Measurements from ENCODE around the gene VAC14.

VAC14 gene

GRCh38 chr16:70658921-70659320, 142.0 kb downstream of the VAC14 start:
- TF ChIP-seq ZNF580 (tag by site-specific recombination; IDR thresholded peaks at IDR 0.05) (no peak), MEIS1 (CRISPR knock-in tag; IDR thresholded peaks at IDR 0.05; ENCODE audit: borderline replicate concordance) (no peak), ZNF350 (tag by site-specific recombination; IDR thresholded peaks at IDR 0.05) (no peak), ZNF510 (tag by site-specific recombination; IDR thresholded peaks at IDR 0.05; ENCODE audit: insufficient replicate concordance) (no peak), ZNF175 (tag by site-specific recombination; IDR thresholded peaks at IDR 0.05) (no peak)
- ChIA-PET POLR2A (no interaction called here), CTCF (no interaction called here)
- H3K27ac ChIP-seq (ENCODE audit: extremely low read depth, low read depth, low read length) = no peak overlapping the region
- H3K36me3 ChIP-seq (ENCODE audit: control insufficient read depth in 2 of 2, insufficient read depth in 1 of 2, low read length in 2 of 2) = peaks cover 0 to 10% of the 10 kb centered on the region in 2 experiments; a peak in 1 of 3 replicates
- no peak overlapping the region for H3K4me3 ChIP-seq (ENCODE audit: low read depth, low read length)
- no peaks in the 10 kb centered on the region for H3K4me1 ChIP-seq (ENCODE audit: control insufficient read depth, insufficient read depth, low read length)
- H3K9me3 ChIP-seq (ENCODE audit: control insufficient read depth, insufficient read depth, low read depth, low read length) = no peaks in the 10 kb centered on the region

GRCh38 chr16:70657956-70658355, 143.0 kb downstream of the VAC14 start:
- Histone ChIP-seq H3K36me3 (ENCODE audit: control insufficient read depth in 2 of 2, insufficient read depth in 1 of 2, low read length in 2 of 2) (peaks cover 0 to 3% of the 10 kb centered on the region in 2 experiments; a peak in 1 of 3 replicates), H3K4me3 (ENCODE audit: low read depth, low read length) (no peak overlapping the region), H3K4me1 (ENCODE audit: control insufficient read depth, insufficient read depth, low read length) (no peaks in the 10 kb centered on the region), H3K9me3 (ENCODE audit: control insufficient read depth, insufficient read depth, low read depth, low read length) (no peaks in the 10 kb centered on the region), H3K27ac (ENCODE audit: extremely low read depth, low read depth, low read length) (no peak overlapping the region)
- POLR2A ChIA-PET = no interaction called here
- CTCF ChIA-PET = no interaction called here
- TF ChIP-seq ZNF549 (tag by site-specific recombination; IDR thresholded peaks at IDR 0.05) (no peak), ZNF324 (tag by site-specific recombination; IDR thresholded peaks at IDR 0.05) (no peak), ZNF544 (tag by site-specific recombination; IDR thresholded peaks at IDR 0.05) (no peak), RBAK (tag by site-specific recombination; IDR thresholded peaks at IDR 0.05) (no peak), PRDM10 (tag by site-specific recombination; IDR thresholded peaks at IDR 0.05) (no peak), ZNF596 (tag by site-specific recombination; IDR thresholded peaks at IDR 0.05) (no peak), FEZF1 (tag by site-specific recombination; IDR thresholded peaks at IDR 0.05) (no peak), GLI2 (tag by site-specific recombination; IDR thresholded peaks at IDR 0.05; ENCODE audit: borderline replicate concordance, low read depth) (no peak), ZNF621 (tag by site-specific recombination; IDR thresholded peaks at IDR 0.05) (no peak), ZNF623 (tag by site-specific recombination; IDR thresholded peaks at IDR 0.05) (no peak), ZFHX2 (tag by site-specific recombination; conservative IDR thresholded peaks at IDR 0.05) (no peak), IKZF3 (tag by site-specific recombination; IDR thresholded peaks at IDR 0.05) (no peak), ZNF830 (tag by site-specific recombination; IDR thresholded peaks at IDR 0.05; ENCODE audit: low read depth) (no peak), ZNF747 (tag by site-specific recombination; IDR thresholded peaks at IDR 0.05) (no peak), GLI4 (tag by site-specific recombination; IDR thresholded peaks at IDR 0.05) (no peak)

- no peak overlapping the region for H3K4me3 ChIP-seq (ENCODE audit: low read depth, low read length)
- ChIA-PET POLR2A (no interaction called here), CTCF (interaction anchor here (0.6 kb wide), 1 partner anchor 405 kb away, joined by 3 read pairs; no protein-coding TSS in a partner anchor)
- no peak overlapping the region for H3K27ac ChIP-seq (ENCODE audit: extremely low read depth, low read depth, low read length)
- H3K4me1 ChIP-seq (ENCODE audit: control insufficient read depth, insufficient read depth, low read length) = no peaks in the 10 kb centered on the region
- H3K36me3 ChIP-seq (ENCODE audit: control insufficient read depth in 2 of 2, insufficient read depth in 1 of 2, low read length in 2 of 2) = no peaks in the 10 kb centered on the region
- H3K9me3 ChIP-seq (ENCODE audit: control insufficient read depth, insufficient read depth, low read depth, low read length) = no peaks in the 10 kb centered on the region
- TF ChIP-seq ZSCAN4 (tag by site-specific recombination; IDR thresholded peaks at IDR 0.05) (no peak), SETDB1 (IDR thresholded peaks at IDR 0.05; ENCODE audit: insufficient read length, low read length) (no peak), ZNF558 (tag by site-specific recombination; IDR thresholded peaks at IDR 0.05) (no peak), REST (tag by site-specific recombination; IDR thresholded peaks at IDR 0.05) (no peak), HOXC10 (CRISPR knock-in tag; IDR thresholded peaks at IDR 0.05) (no peak), TRIM28 (IDR thresholded peaks at IDR 0.05; ENCODE audit: borderline replicate concordance, low read length) (no peak)
Observed at GRCh38 chr16:70656712-70657263, 144.2 kb downstream of the VAC14 start.

Measured in HEK293 (cell line).